Heart left ventricle (tissue), 16 donors: Measurements from ENCODE around the gene TAF11L12. TPM values are rescaled to one million over a fixed set of nuclear protein-coding genes. Genes with fewer than 3 reads are reported as not detected.
"Not testable (repeated sequence)": the region's sequence is repeated elsewhere in the genome, so short reads cannot be mapped to it uniquely, and the experiment has no call there.

ENCODE experiments used
- ATAC-seq, 4 donors: fragments of 200-7000 bp; cut with Tn5 transposase; one replicate each; pipeline ENCODE4 v1.9.1; 2020 to 2022; ENCODE audit warnings: moderate library complexity in 4 of 4, mild to moderate bottlenecking in 3 of 4, moderate number of reproducible peaks in 1 of 4
- DNase-seq, 5 donors: peaks; one replicate each; pipeline ENCODE4 v3.0.0-alpha.2; 2020
- H3K27ac ChIP-seq, 12 donors: fragments of 200-600 bp; sonication (generic) in 4 of 12; one replicate each; pipeline versions ENCODE4 v1.5.0 to v1.8.0; 2016 to 2022; ENCODE audit warnings: mild to moderate bottlenecking in 2 of 12
- H3K27me3 ChIP-seq, 9 donors: fragments of 200-600 bp; sonication (generic) in 2 of 9; one replicate each; pipeline versions ENCODE4 v1.5.1 to v1.8.0; 2016 to 2022; ENCODE audit warnings: mild to moderate bottlenecking in 3 of 9
- H3K36me3 ChIP-seq, 9 donors: fragments of 200-600 bp; sonication (generic) in 2 of 9; one replicate each; pipeline versions ENCODE4 v1.5.0 to v1.8.0; 2018 to 2022; ENCODE audit warnings: mild to moderate bottlenecking in 2 of 9
- H3K4me1 ChIP-seq, 12 donors: fragments of 200-600 bp; sonication (generic) in 4 of 12; one replicate each; pipeline versions ENCODE4 v1.5.0 to v1.8.0; 2016 to 2022; ENCODE audit warnings: mild to moderate bottlenecking in 3 of 12
- H3K4me3 ChIP-seq, 12 donors: fragments of 200-600 bp; sonication (generic) in 4 of 12; one replicate each; pipeline versions ENCODE4 v1.5.0 to v1.8.0; 2017 to 2022; ENCODE audit warnings: mild to moderate bottlenecking in 9 of 12, moderate library complexity in 4 of 12
- H3K9me3 ChIP-seq, 12 donors: fragments of 200-600 bp; sonication (generic) in 4 of 12; one replicate each; pipeline versions ENCODE4 v1.5.0 to v1.8.0; 2016 to 2022; ENCODE audit warnings: mild to moderate bottlenecking in 1 of 12
- POLR2A ChIP-seq, 2 donors: fragments of 450-650 bp; IDR thresholded peaks; one replicate each; pipeline ENCODE4 v1.6.1; 2017; ENCODE audit warnings: antibody characterized with exemption in 2 of 2, mild to moderate bottlenecking in 2 of 2, moderate library complexity in 2 of 2
- WGBS, 4 donors: extraction: QIAGEN DNeasy Blood & Tissue Kit in 2 of 4; methylation state at CpG; one replicate each; pipeline versions ENCODE4 v1.1.5 to v1.1.7; 2013 to 2018; 5-methylcytosine and 5-hydroxymethylcytosine counted together
- intact Hi-C, 10 donors: fragments of 100-400 bp; cut with DNase I; formaldehyde crosslinking; loops; one replicate each; pipeline versions ENCODE4 v1.11.1 to v1.14.2; 2022
- polyA plus RNA-seq, 2 donors: library from polyadenylated mRNA; stranded (reverse); fragments of 200-250 nt; gene quantifications; one replicate each; pipeline ENCODE4 v1.2.3, GENCODE V29; 2013
- total RNA-seq, 9 donors: library from RNA; depleted of rRNA in 2 of 9; stranded (reverse); fragments of >200 nt in 2 of 9; fragmentation: NEBNext Ultra II Directional in 3 of 9; extraction: Animal tissue kit (Norgen Biotek cat#: 25700) in 3 of 9; gene quantifications; one replicate each; pipeline versions ENCODE4 v1.1.0 to v1.2.4, GENCODE V29; 2016 to 2023
- TF ChIP-seq, protein P1 (sequence below), 12 donors: fragments of 200-600 bp; sonication (generic) in 4 of 12; IDR thresholded peaks; one replicate each; pipeline versions ENCODE4 v1.5.0 to v1.8.0; 2018 to 2022; ENCODE audit warnings: antibody characterized with exemption in 12 of 12, mild to moderate bottlenecking in 5 of 12
- donor health status: ischemic (EF 13 %, LVEDD 7.1; RV severe dilation, severe dysfunction).
- donor health status: healthy with polysubstance abuse.
- donor health status: DM: no; HTN: yes; CAD: no.
- donor health status: DM: no; HTN: no; CAD: no.
- donor health status: ischemic (EF 25% LVEDD 6.9; RV normal size, moderate dysfunction).
- donor health status: ischemic (EF 25% LVEDD 5.7; RV mildly dilated, moderate dysfunction).
- donor health status: healthy.
- donor health status: DM: yes; HTN: yes; CAD: no.
- donor health status: ischemic (EF 35%, LVEDD 5.7; RV mildly dilated, moderate dysfunction).
- donor health status: nonischemic (EF 11% LVEDD 7.7; RV severe dilation, severe dysfunction).
- donor health status: DM: yes; HTN: yes; CAD: no.
- donor health status: PGD.
- donor health status: ischemic (EF 29% LVEDD 5.4; RV normal size, mild dysfunction).
- donor health status: nonischemic (EF 23%, LVEDD 6.1; RV moderate dilation, normal function).

Gene TAF11L12
- total and polyA plus RNA-seq, 11 donors = not detected

- no peaks in the 10 kb centered on the region for H3K4me1 ChIP-seq
- no peaks in the 10 kb centered on the region for H3K9me3 ChIP-seq
- ATAC-seq (no peak), DNase-seq (no peak)
- no peaks in the 10 kb centered on the region for H3K36me3 ChIP-seq
- intact Hi-C loops = no loop called here
- WGBS, 4 donors = 80 to 89% (median 88%) methylated on average over 12 to 17 of the region's 17 CpGs
- TF ChIP-seq, protein P1, sequence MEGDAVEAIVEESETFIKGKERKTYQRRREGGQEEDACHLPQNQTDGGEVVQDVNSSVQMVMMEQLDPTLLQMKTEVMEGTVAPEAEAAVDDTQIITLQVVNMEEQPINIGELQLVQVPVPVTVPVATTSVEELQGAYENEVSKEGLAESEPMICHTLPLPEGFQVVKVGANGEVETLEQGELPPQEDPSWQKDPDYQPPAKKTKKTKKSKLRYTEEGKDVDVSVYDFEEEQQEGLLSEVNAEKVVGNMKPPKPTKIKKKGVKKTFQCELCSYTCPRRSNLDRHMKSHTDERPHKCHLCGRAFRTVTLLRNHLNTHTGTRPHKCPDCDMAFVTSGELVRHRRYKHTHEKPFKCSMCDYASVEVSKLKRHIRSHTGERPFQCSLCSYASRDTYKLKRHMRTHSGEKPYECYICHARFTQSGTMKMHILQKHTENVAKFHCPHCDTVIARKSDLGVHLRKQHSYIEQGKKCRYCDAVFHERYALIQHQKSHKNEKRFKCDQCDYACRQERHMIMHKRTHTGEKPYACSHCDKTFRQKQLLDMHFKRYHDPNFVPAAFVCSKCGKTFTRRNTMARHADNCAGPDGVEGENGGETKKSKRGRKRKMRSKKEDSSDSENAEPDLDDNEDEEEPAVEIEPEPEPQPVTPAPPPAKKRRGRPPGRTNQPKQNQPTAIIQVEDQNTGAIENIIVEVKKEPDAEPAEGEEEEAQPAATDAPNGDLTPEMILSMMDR (IDR thresholded peaks at IDR 0.05) = no peak
- no peak for TF ChIP-seq POLR2A (IDR thresholded peaks at IDR 0.05)
- no peak overlapping the region for H3K27ac ChIP-seq
- no peak overlapping the region for H3K4me3 ChIP-seq
- H3K27me3 ChIP-seq = no peaks in the 10 kb centered on the region
These were observed 4.8 kb downstream of the TAF11L12 start for GRCh38 chr5:17614872-17615605.

DNA sequence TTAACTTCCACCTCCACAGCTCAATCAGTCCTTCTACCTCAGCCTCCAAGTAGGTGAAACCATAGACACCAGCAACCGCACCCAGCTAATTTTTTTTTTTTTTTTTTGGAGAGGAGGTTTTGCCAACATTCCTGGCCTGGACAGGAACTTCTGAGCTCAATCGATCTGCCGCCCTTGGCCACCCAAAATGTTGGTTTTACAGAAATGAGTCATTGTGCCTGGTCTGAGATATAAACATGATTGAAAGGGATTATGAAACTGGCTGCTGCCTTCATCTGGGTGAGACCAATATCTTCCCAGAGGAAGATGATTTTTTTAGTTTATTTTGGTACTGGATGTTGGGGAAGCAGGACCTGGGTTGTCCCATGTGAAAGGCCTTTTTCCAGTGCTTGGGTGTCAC, 9.2 kb downstream of the TAF11L12 start:
- TF ChIP-seq, protein P1 (IDR thresholded peaks at IDR 0.05) = no peak
- TF ChIP-seq POLR2A (IDR thresholded peaks at IDR 0.05) = no peak
- intact Hi-C loops = no loop called here
- ATAC-seq = no peak
- H3K27ac ChIP-seq = no peak overlapping the region
- DNase-seq = no peak
- H3K4me1 ChIP-seq = no peaks in the 10 kb centered on the region
- 83 to 91% (median 86%) methylated on average over 3 of the region's 3 CpGs for whole genome bisulfite sequencing, 4 donors
- peaks cover 0 to 4% (median 0%) of the 10 kb centered on the region in 12 donors for H3K9me3 ChIP-seq
- no peak overlapping the region for H3K4me3 ChIP-seq
- no peaks in the 10 kb centered on the region for H3K27me3 ChIP-seq
- no peaks in the 10 kb centered on the region for H3K36me3 ChIP-seq

GRCh38 chr5:17620627-17621026, 10.4 kb downstream of the TAF11L12 start:
- Histone ChIP-seq H3K27ac (no peak overlapping the region), H3K9me3 (peaks cover 0 to 4% (median 0%) of the 10 kb centered on the region in 12 donors), H3K4me3 (no peak overlapping the region), H3K4me1 (no peaks in the 10 kb centered on the region), H3K36me3 (no peaks in the 10 kb centered on the region), H3K27me3 (no peaks in the 10 kb centered on the region)
- intact Hi-C loops = no loop called here
- WGBS, 4 donors = 80 to 100% (median 86%) methylated on average over 1 to 17 of the region's 17 CpGs
- DNase-seq (no peak), ATAC-seq (no peak)
- no peak for TF ChIP-seq POLR2A (IDR thresholded peaks at IDR 0.05)
- TF ChIP-seq, protein P1 (IDR thresholded peaks at IDR 0.05) = peak in 1 of 12 donors; percentile 12

GRCh38 chr5:17625686-17626085, 15.5 kb downstream of the TAF11L12 start:
- intact Hi-C loops = no loop called here
- TF ChIP-seq POLR2A (IDR thresholded peaks at IDR 0.05) = no peak
- TF ChIP-seq, protein P1 (IDR thresholded peaks at IDR 0.05) = no peak

GRCh38 chr5:17631788-17632187, 21.6 kb downstream of the TAF11L12 start, which contains the start of gene TAF11L13:
TAF11L13 (plus strand) TSS chr5:17632088.
- H3K27ac ChIP-seq, ATAC-seq, H3K27me3 ChIP-seq, H3K36me3 ChIP-seq, DNase-seq, intact Hi-C loops, H3K9me3 ChIP-seq, H3K4me3 ChIP-seq, H3K4me1 ChIP-seq: not testable (repeated sequence)
- 76 to 100% (median 82%) methylated on average over 1 to 9 of the region's 12 CpGs for WGBS, 4 donors

More at GRCh38 chr5:17625686-17626085, 15.5 kb downstream of the TAF11L12 start:
- Histone ChIP-seq H3K27me3 (no peaks in the 10 kb centered on the region), H3K4me1 (no peaks in the 10 kb centered on the region), H3K4me3 (no peak overlapping the region), H3K36me3 (no peaks in the 10 kb centered on the region), H3K9me3 (no peaks in the 10 kb centered on the region), H3K27ac (no peak overlapping the region)
- DNase-seq (no peak), ATAC-seq (no peak)
- WGBS, 4 donors = 80 to 90% (median 86%) methylated on average over 6 to 11 of the region's 11 CpGs
